ENCODE measurements around the gene TANK.

TANK gene

GRCh38 chr2:161134547-161135518 is 25.4 kb upstream of the TANK start:
- DNase-seq = no peak

GRCh38 chr2:161135951-161136593 is 24.2 kb upstream of the TANK start:
- peak in 2 of 6 experiments; percentile 7 to 35 for DNase-seq

- DNase-seq = peak in 5 of 6 experiments; percentile 1 to 40 (median 30)
Observed at GRCh38 chr2:161136696-161137324, 23.4 kb upstream of the TANK start.

- peak in 1 of 6 experiments; percentile 14 for DNase-seq
Observed at GRCh38 chr2:161138429-161138828, 21.8 kb upstream of the TANK start.

GRCh38 chr2:161139098-161139987 is 20.9 kb upstream of the TANK start:
- DNase-seq = no peak

- DNase-seq = no peak
Observed at GRCh38 chr2:161141033-161141432, 19.2 kb upstream of the TANK start.

- DNase-seq = no peak
Observed at GRCh38 chr2:161146209-161146775, 13.9 kb upstream of the TANK start.

GRCh38 chr2:161146996-161147395 is 13.2 kb upstream of the TANK start:
- DNase-seq = no peak

GRCh38 chr2:161147856-161148255 is 12.4 kb upstream of the TANK start:
- DNase-seq = no peak

GRCh38 chr2:161150704-161151103 is 9.5 kb upstream of the TANK start:
- no peak for DNase-seq

GRCh38 chr2:161152302-161152701 is 7.9 kb upstream of the TANK start:
- DNase-seq = no peak

GRCh38 chr2:161158882-161159281 is 1.3 kb upstream of the TANK start:
- DNase-seq = no peak

GRCh38 chr2:161159456-161160225 is 587 bp upstream of the TANK start:
- no peak for DNase-seq

- peak in 2 of 6 experiments; percentile 3 to 66 for DNase-seq
Observed at GRCh38 chr2:161161074-161161706, 962 bp downstream of the TANK start.

GRCh38 chr2:161163440-161163839 is 3.2 kb downstream of the TANK start:
- DNase-seq = no peak

GRCh38 chr2:161164161-161164560 is 3.9 kb downstream of the TANK start:
- no peak for DNase-seq

- no peak for DNase-seq
Observed at GRCh38 chr2:161165266-161165665, 5.0 kb downstream of the TANK start.

GRCh38 chr2:161165811-161166210 is 5.6 kb downstream of the TANK start:
- no peak for DNase-seq

- no peak for DNase-seq
Observed at GRCh38 chr2:161166538-161167409, 6.5 kb downstream of the TANK start.

- DNase-seq = no peak
Observed at GRCh38 chr2:161169335-161169734, 9.1 kb downstream of the TANK start.
